ENCODE data around the gene RNU1-4.
"Not testable (repeated sequence)": the region's sequence is repeated elsewhere in the genome, so short reads cannot be mapped to it uniquely, and the experiment has no call there.

GRCh38 chr1:16703602-16704001 lies 36.7 kb upstream of the RNU1-4 start:
- TF ChIP-seq CTCF (IDR thresholded peaks at IDR 0.05; ENCODE audit: low read depth, low read length); EZH2phosphoT487 (IDR thresholded peaks at IDR 0.05; ENCODE audit: low read depth): not testable (repeated sequence)

Measured in OCI-LY3 (cell line).